Keratinocyte (primary cell): ENCODE measurements around the gene MYBPC3.

Experiments
- EZH2 ChIP-seq: IDR thresholded peaks from one replicate; pipeline ENCODE4 v1.6.1; 2012; ENCODE audit warnings: inconsistent platforms, mild to moderate bottlenecking, low read length, moderate library complexity
- TF ChIP-seq, protein P1 (sequence below), 3 experiments: IDR thresholded peaks in 1 of 3; conservative IDR thresholded peaks in 1 of 3; optimal IDR thresholded peaks in 1 of 3; 2 replicates in 2 of 3; 3 replicates in 1 of 3; pipeline versions ENCODE3 to v1.5.1; 2011; ENCODE audit warnings: low read length in 3 of 3, mild to moderate bottlenecking in 3 of 3, moderate library complexity in 2 of 3, control low read depth in 1 of 3, inconsistent platforms in 1 of 3; ENCODE audit not compliant: insufficient read depth in 2 of 3; ENCODE audit errors: extremely low read depth in 1 of 3

DNA sequence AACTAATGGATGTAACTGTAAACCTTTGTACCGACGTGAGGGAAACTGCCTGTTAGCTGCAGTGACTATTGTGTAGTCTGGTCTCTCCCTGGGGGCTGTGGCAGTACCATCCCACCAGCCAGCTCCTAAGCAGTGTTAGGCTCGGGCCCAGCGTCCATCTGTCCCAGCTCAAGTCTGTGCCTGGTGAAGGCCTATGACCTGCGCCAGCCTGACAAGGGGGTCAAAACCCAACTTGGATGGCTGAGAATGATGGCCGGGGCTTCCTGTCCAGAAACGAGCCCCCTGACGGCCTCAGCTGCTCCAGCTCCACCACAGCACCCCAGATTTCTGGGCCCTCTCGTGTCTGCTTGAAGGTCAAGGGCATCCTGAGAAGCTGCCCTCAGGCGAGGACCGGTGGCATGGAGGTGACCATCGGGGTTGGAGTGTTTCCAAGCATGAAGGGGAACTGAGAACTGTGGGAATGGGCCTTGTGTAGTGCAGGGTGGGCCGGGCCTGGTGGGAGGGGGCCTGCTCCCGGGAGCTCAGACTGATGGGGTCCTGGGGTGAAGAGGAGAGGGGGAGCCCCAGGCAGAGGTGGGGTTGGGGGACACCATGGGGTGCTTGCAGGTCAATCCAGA, 40.2 kb upstream of the MYBPC3 start:
- TF ChIP-seq, protein P1, sequence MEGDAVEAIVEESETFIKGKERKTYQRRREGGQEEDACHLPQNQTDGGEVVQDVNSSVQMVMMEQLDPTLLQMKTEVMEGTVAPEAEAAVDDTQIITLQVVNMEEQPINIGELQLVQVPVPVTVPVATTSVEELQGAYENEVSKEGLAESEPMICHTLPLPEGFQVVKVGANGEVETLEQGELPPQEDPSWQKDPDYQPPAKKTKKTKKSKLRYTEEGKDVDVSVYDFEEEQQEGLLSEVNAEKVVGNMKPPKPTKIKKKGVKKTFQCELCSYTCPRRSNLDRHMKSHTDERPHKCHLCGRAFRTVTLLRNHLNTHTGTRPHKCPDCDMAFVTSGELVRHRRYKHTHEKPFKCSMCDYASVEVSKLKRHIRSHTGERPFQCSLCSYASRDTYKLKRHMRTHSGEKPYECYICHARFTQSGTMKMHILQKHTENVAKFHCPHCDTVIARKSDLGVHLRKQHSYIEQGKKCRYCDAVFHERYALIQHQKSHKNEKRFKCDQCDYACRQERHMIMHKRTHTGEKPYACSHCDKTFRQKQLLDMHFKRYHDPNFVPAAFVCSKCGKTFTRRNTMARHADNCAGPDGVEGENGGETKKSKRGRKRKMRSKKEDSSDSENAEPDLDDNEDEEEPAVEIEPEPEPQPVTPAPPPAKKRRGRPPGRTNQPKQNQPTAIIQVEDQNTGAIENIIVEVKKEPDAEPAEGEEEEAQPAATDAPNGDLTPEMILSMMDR (optimal IDR thresholded peaks at IDR 0.05 in 1 of 3, IDR thresholded peaks at IDR 0.05 in 1 of 3, conservative IDR thresholded peaks at IDR 0.05 in 1 of 3; ENCODE audit: extremely low read depth in 1 of 3, insufficient read depth in 2 of 3, low read length in 3 of 3), result no peak
- TF ChIP-seq EZH2, result no peak
